ENCODE data around the gene ZEB1.

Gene ZEB1

DNA sequence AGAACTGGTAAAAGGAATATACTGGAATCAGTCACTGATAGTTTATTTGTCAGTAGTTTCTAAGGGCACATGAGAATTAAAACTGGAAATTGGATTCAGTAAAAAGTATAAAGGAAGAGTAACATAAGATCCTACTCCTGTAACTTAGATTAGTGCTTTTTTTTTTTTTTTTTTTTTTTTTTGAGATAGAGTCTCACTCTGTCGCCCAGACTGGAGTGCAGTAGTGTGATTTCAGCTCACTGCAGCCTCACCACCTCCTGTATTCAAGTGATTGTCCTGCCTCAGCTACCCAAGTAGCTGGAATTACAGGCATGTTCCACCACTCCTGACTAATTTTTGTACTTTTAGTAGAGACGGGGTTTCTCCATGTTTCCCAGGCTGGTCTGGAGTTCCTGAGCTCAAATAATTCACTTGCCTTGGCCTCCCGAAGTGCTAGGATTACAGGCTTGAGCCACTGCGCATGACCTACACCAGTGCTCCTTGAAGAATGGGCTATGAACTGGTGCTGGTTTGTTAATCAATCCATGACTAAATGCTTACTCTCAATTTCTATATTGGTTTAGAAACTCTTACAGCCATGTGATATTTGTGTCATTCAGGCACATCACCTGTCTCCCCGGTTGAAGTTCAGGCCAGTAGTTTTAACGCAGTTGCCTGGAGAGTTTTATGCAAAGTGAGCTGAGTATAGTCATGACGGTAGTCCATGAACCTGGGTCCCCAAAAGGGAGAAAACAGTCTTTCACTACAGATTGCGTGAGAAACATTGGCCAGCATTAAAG, 65.0 kb downstream of the ZEB1 start:
- no peak overlapping the region for H3K4me3 ChIP-seq (ENCODE audit: insufficient read depth, low read length, poor library complexity, severe bottlenecking)
- no peaks in the 10 kb centered on the region for H3K9me2 ChIP-seq (replicated peaks; ENCODE audit: insufficient read depth, low read length)
- H3K36me3 ChIP-seq (ENCODE audit: low read length): no peaks in the 10 kb centered on the region
- H3K27ac ChIP-seq (ENCODE audit: low read depth, low read length): no peak overlapping the region
- H3K9ac ChIP-seq (ENCODE audit: low read length): no peak overlapping the region
- no peak for TF ChIP-seq EZH2phosphoT487 (conservative IDR thresholded peaks at IDR 0.05; ENCODE audit: low read length)
- TF ChIP-seq CTCF (IDR thresholded peaks at IDR 0.05; ENCODE audit: insufficient read depth, low read length, poor library complexity, severe bottlenecking): no peak
- no peaks in the 10 kb centered on the region for H3K9me3 ChIP-seq (ENCODE audit: insufficient read depth, low read length)
- H2AFZ ChIP-seq (ENCODE audit: low read depth, low read length, severe bottlenecking): no peak overlapping the region
- no peaks in the 10 kb centered on the region for H3F3A ChIP-seq (ENCODE audit: insufficient read depth)
- H3K79me2 ChIP-seq (ENCODE audit: insufficient read depth, low read length): peaks cover 20% of the 10 kb centered on the region
- 0 out of 2 replicates have a peak, but pooled peaks cover 3% of the 10 kb centered on the region for H4K20me1 ChIP-seq (ENCODE audit: low read depth, low read length)
- H3K4me2 ChIP-seq (ENCODE audit: low read depth, low read length, poor library complexity, severe bottlenecking): no peak overlapping the region
- no peaks in the 10 kb centered on the region for H3K27me3 ChIP-seq (ENCODE audit: low read length)

- no peaks in the 10 kb centered on the region for H3K27me3 ChIP-seq (ENCODE audit: low read length)
- H3K4me3 ChIP-seq (ENCODE audit: insufficient read depth, low read length, poor library complexity, severe bottlenecking): no peak overlapping the region
- H3K9me2 ChIP-seq (replicated peaks; ENCODE audit: insufficient read depth, low read length): no peaks in the 10 kb centered on the region
- H3K36me3 ChIP-seq (ENCODE audit: low read length): no peaks in the 10 kb centered on the region
- H3K9ac ChIP-seq (ENCODE audit: low read length): no peak overlapping the region
- no peak for TF ChIP-seq EZH2phosphoT487 (conservative IDR thresholded peaks at IDR 0.05; ENCODE audit: low read length)
- TF ChIP-seq CTCF (IDR thresholded peaks at IDR 0.05; ENCODE audit: insufficient read depth, low read length, poor library complexity, severe bottlenecking): no peak
- H2AFZ ChIP-seq (ENCODE audit: low read depth, low read length, severe bottlenecking): no peak overlapping the region
- no peaks in the 10 kb centered on the region for H3F3A ChIP-seq (ENCODE audit: insufficient read depth)
- H3K4me2 ChIP-seq (ENCODE audit: low read depth, low read length, poor library complexity, severe bottlenecking): no peak overlapping the region
- 0 out of 2 replicates have a peak, but pooled peaks cover 3% of the 10 kb centered on the region for H4K20me1 ChIP-seq (ENCODE audit: low read depth, low read length)
- H3K79me2 ChIP-seq (ENCODE audit: insufficient read depth, low read length): peaks cover 20% of the 10 kb centered on the region
- no peaks in the 10 kb centered on the region for H3K9me3 ChIP-seq (ENCODE audit: insufficient read depth, low read length)
- no peak overlapping the region for H3K27ac ChIP-seq (ENCODE audit: low read depth, low read length)
Measured at GRCh38 chr10:31384589-31384949, 65.6 kb downstream of the ZEB1 start.

DNA sequence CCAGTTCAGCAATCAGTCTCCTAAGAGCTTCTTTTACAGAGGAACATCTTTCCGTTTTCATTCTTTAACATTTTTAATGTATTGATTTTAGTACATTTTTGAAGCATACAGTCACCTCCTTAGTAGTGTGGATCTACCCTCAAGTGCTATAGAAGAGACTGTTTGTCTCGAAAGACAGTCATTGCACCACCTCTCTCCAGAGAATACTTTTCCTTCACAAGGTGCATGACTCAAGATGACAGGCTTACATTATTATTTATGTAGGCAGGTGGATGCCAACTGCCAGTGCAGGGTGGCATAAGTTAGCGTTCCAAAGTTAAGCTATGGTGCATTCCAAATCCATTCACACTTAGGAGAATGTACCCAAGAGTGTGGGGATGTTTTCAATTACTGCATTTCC, 71.8 kb downstream of the ZEB1 start:
- Histone ChIP-seq H3F3A (ENCODE audit: insufficient read depth) (no peaks in the 10 kb centered on the region), H3K36me3 (ENCODE audit: low read length) (no peaks in the 10 kb centered on the region), H3K4me2 (ENCODE audit: low read depth, low read length, poor library complexity, severe bottlenecking) (no peak overlapping the region), H3K9ac (ENCODE audit: low read length) (no peak overlapping the region), H3K27ac (ENCODE audit: low read depth, low read length) (no peak overlapping the region), H2AFZ (ENCODE audit: low read depth, low read length, severe bottlenecking) (no peak overlapping the region), H3K9me3 (ENCODE audit: insufficient read depth, low read length) (no peaks in the 10 kb centered on the region), H3K4me3 (ENCODE audit: insufficient read depth, low read length, poor library complexity, severe bottlenecking) (no peak overlapping the region), H3K27me3 (ENCODE audit: low read length) (no peaks in the 10 kb centered on the region), H4K20me1 (ENCODE audit: low read depth, low read length) (peaks cover 3% of the 10 kb centered on the region; the same call in 1 of the 2 replicates), H3K9me2 (replicated peaks; ENCODE audit: insufficient read depth, low read length) (no peaks in the 10 kb centered on the region), H3K79me2 (ENCODE audit: insufficient read depth, low read length) (0 out of 2 replicates have a peak, but pooled peaks cover 7% of the 10 kb centered on the region)
- no peak for TF ChIP-seq EZH2phosphoT487 (conservative IDR thresholded peaks at IDR 0.05; ENCODE audit: low read length)
- TF ChIP-seq CTCF (IDR thresholded peaks at IDR 0.05; ENCODE audit: insufficient read depth, low read length, poor library complexity, severe bottlenecking): no peak
